Measurements from ENCODE around the gene SLC16A8. TPM values are rescaled to one million over a fixed set of nuclear protein-coding genes. Genes with fewer than 3 reads are reported as not detected.

SLC16A8 gene, protein sequence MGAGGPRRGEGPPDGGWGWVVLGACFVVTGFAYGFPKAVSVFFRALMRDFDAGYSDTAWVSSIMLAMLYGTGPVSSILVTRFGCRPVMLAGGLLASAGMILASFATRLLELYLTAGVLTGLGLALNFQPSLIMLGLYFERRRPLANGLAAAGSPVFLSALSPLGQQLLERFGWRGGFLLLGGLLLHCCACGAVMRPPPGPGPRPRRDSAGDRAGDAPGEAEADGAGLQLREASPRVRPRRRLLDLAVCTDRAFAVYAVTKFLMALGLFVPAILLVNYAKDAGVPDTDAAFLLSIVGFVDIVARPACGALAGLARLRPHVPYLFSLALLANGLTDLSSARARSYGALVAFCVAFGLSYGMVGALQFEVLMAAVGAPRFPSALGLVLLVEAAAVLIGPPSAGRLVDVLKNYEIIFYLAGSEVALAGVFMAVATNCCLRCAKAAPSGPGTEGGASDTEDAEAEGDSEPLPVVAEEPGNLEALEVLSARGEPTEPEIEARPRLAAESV
- not detected in 5 replicates for total RNA-seq (2022; extraction: Qiagen RNA extraction)

DNA sequence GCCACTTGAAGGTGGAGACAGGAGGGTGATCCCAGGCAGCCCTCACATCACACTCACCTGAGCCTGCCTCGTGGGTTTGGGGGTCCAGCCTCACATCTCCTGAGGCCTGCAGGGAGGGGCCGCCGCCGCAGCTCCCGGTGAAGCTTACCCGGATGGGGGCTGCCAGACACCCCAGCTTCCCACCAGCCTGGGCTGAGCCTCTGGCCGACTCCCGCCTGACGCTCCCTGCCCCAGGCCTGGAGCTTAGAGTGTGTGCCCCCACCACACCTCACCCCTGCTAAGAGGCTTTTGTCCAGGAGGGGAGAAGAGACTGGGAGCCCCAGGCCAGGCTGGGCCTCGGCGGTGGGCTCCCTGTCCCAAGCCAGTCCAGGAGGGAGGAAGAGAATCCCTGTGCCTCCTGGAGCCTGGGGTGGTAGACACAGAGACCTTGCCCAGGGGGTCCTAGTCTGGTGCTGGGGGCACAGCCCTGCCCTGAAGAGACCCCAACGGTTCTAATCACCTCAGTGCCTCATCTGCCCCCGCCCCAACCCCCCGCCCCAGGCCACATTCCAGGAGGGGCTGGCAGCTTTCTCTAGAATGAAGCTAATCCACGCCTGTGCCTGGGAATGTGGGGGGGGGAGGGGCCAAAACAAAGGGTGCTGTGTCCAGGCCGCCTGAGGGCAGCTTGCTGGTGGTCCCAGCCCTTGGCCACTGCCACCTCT lies at the start of gene SLC16A8:
TSS of gene SLC16A8 (minus strand) at position 254 of the 701 bp plus-strand sequence. CDS start 1,311 bp downstream, outside the sequence.

GRCh38 chr22:38110008-38110862 lies 26.3 kb upstream of the SLC16A8 start, which contains the start of gene BAIAP2L2:
Gene BAIAP2L2 (minus strand): TSS chr22:38110684. CDS start chr22:38110525, 159 bp downstream.

GRCh38 chr22:38056969-38057891 lies 26.8 kb downstream of the SLC16A8 start, which contains the start of gene PICK1:
Gene PICK1 (plus strand): TSS chr22:38057404. CDS start chr22:38057810, 406 bp downstream.

Other genes with a start within 250 kb of the SLC16A8 start
- gene ANKRD54, start 239.8 kb downstream of the SLC16A8 start, total RNA-seq (2022; extraction: Qiagen RNA extraction) = 18.3 to 23.9 TPM (median 23.5 TPM) in 5 replicates
- gene EIF3L, start 234.8 kb downstream of the SLC16A8 start, total RNA-seq (2022; extraction: Qiagen RNA extraction) = 257 to 285 TPM (median 270 TPM) in 5 replicates
- gene MICALL1, start 177.9 kb downstream of the SLC16A8 start, total RNA-seq (2022; extraction: Qiagen RNA extraction) = 18.5 to 20.8 TPM (median 19.9 TPM) in 5 replicates
- gene C22orf23, start 130.6 kb downstream of the SLC16A8 start, total RNA-seq (2022; extraction: Qiagen RNA extraction) = 0.22 to 0.33 TPM (median 0.23 TPM) in 5 replicates
- 115 to 142 TPM (median 132 TPM) in 5 replicates for gene POLR2F, start 130.5 kb downstream of the SLC16A8 start, total RNA-seq (2022; extraction: Qiagen RNA extraction)
- gene SOX10, start 99.6 kb downstream of the SLC16A8 start, total RNA-seq (2022; extraction: Qiagen RNA extraction) = 0.08 TPM in 1 of 5 replicates, not detected in the others
- 11.8 to 14.1 TPM (median 12.4 TPM) in 5 replicates for gene PICK1, start 26.8 kb downstream of the SLC16A8 start, total RNA-seq (2022; extraction: Qiagen RNA extraction)
- gene BAIAP2L2, start 26.5 kb upstream of the SLC16A8 start, total RNA-seq (2022; extraction: Qiagen RNA extraction) = 5.1 to 8.5 TPM (median 8.0 TPM) in 5 replicates
- 2.9 to 4.9 TPM (median 4.4 TPM) in 5 replicates for gene PLA2G6, start 97.6 kb upstream of the SLC16A8 start, total RNA-seq (2022; extraction: Qiagen RNA extraction)
- 22.7 to 29.9 TPM (median 22.9 TPM) in 5 replicates for gene MAFF, start 117.8 kb upstream of the SLC16A8 start, total RNA-seq (2022; extraction: Qiagen RNA extraction)
- 49.9 to 65.9 TPM (median 60.9 TPM) in 5 replicates for gene TMEM184B, start 188.8 kb upstream of the SLC16A8 start, total RNA-seq (2022; extraction: Qiagen RNA extraction)
- gene CSNK1E, start 233.2 kb upstream of the SLC16A8 start, total RNA-seq (2022; extraction: Qiagen RNA extraction) = 84.7 to 104 TPM (median 96.8 TPM) in 5 replicates

Data from A549 treated with AZD2906 at 1 μM for 4 hours (cell line).